HG02943 (cell line): ENCODE measurements around the gene KRT32.

Experiments
- ATAC-seq: cut with Tn5 transposase; IDR thresholded peaks from one replicate; pipeline ENCODE4 v1.9.1; 2021; ENCODE audit warnings: mild to moderate bottlenecking, low read depth, moderate library complexity; ENCODE audit not compliant: unreplicated experiment

KRT32 gene

DNA sequence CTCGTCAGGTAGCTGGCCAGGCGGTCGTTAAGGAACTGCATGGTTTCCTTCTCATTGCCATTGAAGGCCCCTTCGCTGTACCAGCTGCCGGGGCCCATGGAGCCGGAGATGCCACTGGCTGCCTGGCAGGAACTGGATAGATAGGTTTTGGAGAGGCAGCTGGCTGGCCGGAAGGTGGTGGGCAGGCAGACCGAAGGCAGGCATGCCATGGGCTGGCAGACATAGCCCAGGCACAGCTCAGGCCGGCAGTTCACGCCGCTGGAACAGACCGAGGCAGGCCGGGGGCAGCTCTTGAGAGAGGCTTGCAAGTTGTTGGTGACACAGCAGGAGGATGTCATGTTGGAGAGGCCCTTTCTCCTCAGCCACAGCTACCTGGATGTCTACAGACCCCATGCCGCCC is at the start of gene KRT32:
TSS of gene KRT32 (minus strand) at position 399 of the 400 bp plus-strand sequence. CDS start at position 338, 61 bp downstream.
- ATAC-seq = no peak

GRCh38 chr17:41516830-41517283 is 49.7 kb upstream of the KRT32 start:
- ATAC-seq = no peak

DNA sequence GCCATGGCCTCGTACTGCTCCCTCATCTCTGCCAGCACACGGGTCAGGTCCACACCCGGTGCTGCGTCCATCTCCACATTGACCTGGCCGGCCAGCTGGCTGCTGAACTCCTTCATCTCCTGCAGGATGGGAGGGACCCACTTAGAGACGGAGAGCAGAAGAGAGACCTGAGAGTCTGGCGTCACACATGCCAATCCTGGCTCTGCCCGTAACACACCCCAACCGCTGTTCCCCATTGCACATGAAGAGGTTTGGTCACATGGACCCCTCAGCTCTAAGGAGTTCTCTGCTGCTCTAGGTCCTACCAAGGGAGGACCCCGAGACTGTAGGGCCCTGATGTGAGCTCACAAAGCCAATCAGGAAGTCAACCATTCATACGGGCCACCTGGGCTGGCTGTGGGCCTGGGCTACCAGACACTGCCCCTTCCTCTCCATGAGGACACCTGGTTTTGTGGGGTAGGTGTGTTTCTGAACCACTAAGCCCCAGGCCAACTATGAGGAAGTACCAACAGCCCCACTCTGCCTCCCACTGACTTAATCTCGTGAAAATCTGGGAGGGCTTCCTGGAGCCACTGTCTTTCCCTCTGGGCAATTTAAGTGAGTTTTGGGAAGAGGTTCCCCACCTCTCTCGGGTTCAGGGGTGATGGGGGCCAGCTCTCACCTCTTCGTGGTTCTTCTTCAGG is 49.1 kb upstream of the KRT32 start:
- no peak for ATAC-seq

DNA sequence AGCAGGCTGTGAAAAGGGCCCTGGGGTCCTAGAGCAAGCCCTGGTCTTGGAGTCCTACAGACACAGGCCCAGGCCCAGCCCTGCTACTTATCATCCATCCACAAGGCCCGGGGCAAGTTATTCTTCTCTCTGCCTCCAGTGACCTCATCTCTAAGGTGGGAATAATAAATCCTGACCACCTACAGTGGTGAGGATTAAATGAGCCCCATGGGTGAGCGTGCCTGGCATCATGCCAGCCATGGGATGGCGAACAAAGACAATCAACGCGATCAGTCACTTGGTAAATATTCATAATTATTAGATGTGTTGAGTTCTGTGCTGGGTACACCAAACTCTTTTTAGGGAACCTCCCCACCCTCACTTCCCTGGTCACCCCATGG is 46.0 kb upstream of the KRT32 start:
- ATAC-seq = no peak

DNA sequence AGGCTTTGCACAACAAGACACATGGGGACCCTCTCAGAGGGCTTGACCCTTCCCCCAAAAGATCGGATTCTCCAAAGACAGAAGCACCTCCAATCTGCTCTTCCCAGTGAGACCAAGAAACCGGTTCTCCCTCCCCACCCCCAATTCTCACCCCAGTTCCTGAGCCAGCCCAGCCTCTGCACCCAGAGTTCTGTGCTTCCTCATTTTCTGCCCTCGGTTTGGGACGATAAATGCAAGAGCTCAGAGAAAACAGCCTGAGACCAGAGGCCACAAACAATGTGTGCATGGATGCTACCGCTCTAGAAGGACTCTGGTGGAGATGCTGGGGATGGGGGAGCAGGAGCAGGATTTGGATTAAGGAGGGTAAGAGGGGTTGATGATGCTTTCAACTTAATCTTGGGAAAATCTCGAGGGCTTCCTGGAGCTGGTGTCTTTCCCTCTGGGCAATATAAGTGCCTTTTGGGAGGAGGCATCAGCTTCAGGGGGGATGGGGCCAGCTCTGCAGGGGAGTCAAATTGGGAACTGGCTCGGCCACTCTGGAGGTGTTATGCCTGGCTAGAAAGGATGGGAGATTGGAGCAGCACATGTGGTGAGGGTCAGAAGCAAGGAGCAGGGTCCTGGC is 45.5 kb upstream of the KRT32 start:
- no peak for ATAC-seq

- ATAC-seq = no peak
Measured at GRCh38 chr17:41511716-41512115, 44.5 kb upstream of the KRT32 start.

- ATAC-seq = no peak
Measured at GRCh38 chr17:41511116-41511515, 43.9 kb upstream of the KRT32 start.

DNA sequence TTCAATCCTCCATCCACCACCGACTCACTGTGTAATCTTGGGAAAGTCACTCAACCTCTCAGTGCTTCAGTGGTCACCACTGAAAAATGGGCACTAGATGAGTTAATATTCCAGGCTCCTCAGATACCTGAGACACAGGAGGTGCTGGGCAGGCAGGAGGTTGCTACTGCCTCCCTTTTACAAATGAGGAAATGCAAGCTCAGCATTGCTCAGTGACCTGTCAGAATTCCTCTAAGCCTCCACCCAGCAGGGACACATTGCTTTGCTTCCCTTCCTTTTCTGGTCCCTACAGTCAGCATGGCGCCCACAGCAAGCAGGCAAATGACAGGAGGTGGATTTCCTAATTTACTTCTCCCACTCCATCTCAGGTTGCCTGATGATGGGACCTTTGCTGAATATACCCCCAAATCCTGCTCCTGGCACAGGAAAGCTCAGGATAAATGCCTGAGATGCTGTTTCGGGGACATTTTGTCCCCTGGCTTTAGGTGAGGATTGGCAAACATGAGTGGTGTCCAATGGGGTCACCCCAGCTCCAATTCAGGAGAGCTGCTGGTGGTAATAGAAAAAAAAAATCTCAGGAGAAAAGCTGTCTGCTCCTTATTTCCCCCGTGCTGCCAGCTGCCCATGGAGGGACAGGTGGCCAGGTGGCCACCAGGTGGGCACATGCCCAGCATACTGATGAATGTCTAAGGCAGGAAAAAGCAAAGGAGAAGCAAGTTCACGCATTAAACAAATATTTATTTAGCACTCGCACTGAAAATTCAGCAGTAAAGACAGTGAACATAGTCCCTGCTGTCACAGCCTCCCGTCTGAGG is 43.3 kb upstream of the KRT32 start:
- no peak for ATAC-seq

DNA sequence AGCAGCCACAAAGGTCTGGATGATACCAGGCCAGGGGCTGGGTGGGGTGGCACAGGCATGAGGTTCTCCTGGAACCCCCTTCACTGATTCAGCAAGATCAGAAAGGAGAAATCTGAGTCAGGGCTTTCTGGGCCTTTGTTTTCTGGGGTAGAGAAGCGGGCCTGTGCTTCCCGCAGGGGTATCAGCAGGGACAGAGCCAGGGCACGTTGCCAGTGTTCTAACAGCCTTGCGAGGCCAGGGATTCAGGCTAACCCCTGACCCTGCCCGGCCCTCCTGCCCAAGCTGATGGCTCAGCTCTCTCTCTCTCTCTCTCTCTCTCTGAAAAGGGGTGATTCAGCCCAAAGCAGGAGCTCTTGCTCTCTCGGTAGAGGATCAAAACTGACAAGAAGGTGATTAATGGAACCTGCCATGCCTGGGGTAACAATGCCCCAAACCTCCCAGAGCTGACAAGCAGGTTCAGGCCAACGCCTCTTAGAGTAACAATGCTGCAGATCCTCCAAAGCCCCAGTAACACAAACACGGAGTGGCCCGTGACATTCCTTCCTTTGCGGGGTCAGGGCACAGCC is 40.2 kb upstream of the KRT32 start:
- ATAC-seq = no peak

- no peak for ATAC-seq
Measured at GRCh38 chr17:41505809-41506767, 38.9 kb upstream of the KRT32 start.

DNA sequence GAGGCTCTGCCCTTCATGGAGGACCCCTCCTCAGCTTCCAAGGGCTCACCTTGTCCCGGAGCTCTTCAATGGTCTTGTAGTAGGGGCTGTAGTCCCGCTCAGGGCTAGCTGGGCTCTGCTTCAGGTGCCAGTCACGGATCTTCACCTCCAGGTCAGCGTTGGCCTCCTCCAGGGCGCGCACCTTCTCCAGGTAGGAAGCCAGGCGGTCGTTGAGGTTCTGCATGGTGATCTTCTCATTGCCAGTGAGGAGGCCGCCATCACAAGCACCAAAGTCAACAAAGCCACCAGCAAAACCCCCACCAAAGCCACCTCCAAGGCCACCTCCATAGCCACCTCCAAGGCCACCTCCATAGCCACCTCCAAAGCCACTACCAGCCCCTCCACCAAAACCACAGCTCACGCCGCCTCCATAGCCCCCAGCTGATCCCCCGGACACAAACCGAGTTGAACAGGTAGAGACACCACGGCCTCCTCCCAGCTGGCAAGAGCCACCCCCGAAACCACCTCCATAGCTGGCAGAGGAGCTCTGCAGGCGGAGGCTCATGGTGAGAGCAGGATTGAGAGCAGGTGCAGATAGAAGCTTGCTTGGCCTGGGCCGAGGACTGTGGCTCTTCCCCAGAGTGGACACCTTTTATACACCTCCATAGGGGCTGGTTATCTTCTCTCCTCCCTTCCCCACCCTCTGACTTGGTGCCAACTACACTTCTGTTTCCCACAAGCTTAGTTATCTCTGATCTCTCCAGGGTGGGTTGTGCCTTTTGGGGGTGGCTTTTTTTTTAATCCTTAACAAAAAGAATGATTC is 38.0 kb upstream of the KRT32 start, which contains the start of gene KRT13:
TSS of gene KRT13 (minus strand) at position 606 of the 802 bp plus-strand sequence. CDS start at position 544, 62 bp downstream.
- no peak for ATAC-seq

GRCh38 chr17:41504246-41504977 is 37.2 kb upstream of the KRT32 start:
- no peak for ATAC-seq

GRCh38 chr17:41503202-41503601 is 36.0 kb upstream of the KRT32 start:
- no peak for ATAC-seq

DNA sequence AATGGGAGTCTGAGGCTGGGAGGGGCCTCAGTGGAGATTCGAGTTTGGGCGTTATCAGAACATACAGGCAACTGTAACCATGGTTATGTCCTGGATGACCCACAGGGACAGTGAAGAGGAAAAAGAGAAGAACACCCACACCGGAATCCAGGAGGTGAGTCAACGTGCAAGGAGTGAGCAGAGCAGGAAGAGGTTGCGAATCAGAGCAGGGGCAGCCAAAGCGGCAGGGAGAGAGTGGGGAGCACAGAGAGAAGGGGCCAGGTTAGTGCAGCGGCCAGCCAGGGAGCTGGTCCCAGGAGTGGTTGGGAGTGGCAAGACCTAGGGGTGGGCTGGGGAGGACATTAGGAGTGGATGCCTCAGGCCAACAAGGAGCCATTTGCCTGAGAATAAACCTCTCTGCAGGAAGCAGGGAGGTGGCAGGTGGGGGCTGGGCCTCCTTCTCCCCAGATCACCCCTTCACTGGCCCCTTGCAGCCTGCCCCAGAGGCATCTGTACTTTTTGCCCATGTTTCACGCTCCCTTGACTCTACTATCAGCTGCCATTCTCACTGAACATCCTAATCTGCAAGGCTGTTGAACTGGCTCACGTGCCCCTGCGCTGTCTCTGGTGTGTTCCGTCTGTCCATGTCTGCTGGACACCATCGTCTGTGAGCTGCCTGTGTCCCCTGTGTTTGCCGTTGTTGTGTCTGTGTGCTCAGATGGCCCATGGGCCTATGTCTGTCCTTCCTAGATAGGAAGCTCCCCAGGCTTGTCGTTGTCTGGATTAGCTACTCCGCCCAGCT is 33.1 kb upstream of the KRT32 start:
- ATAC-seq = no peak

GRCh38 chr17:41499714-41500113 is 32.5 kb upstream of the KRT32 start:
- ATAC-seq = no peak

- no peak for ATAC-seq
Measured at GRCh38 chr17:41498276-41498675, 31.1 kb upstream of the KRT32 start.

DNA sequence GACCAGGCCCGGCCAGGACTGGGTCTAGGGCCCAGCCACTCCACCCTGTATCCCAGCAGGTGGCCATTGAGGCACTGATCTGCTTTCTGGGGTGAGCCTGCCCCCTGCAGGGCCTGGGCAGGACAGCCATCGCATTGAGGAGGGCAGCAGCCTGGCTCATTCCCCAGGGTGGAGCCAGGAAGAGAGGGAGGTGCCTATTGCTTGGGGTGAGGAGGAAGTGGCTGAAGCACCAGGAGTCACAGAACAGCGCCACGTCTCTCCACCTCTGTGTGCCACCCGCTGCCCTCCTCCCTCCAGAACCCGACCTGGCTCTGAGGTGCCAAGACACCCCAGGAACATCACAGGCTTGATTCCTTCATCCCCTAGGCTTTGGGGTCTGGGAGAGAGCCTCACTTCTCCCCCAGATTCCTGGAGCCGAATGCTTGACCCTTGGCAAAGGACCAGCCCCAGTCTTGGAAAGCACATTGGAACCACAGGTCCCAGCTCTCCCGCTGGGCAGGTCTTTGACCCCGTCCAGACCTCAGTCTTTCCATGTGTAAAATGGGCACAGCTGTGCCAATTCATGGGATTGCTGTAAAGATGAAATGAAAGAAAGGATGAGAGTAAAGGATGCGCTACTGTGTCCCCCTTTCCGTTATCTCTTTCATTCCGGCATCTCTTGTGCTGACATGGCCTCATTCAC is 29.8 kb upstream of the KRT32 start:
- ATAC-seq = no peak
